ENCODE data around the gene KCTD16. TPM values are rescaled to one million over a fixed set of nuclear protein-coding genes. Genes with fewer than 3 reads are reported as not detected.

Gene KCTD16
- total and polyA plus RNA-seq, 2 experiments from 2014 or later = 0.02 to 0.76 TPM

DNA sequence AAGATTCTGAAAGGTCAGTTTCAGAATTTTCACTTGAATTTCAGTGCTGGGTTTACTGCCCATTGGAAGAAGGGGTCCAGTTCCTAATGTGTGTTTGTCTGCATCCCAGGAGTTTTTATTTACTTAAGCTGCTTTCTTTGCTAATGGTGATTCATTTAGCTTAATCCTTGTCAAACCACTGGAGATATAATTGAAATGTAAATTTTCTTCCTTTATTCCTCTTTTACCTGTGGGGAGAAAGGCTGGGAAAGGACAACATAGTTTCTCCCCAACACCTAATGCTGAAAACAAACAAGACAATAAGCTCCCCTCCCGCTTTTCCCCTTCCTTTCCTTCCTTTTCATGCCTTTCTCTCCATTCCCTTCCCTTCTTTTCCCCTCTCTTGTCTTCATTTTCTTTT lies 185.8 kb downstream of the KCTD16 start:
- H3K79me2 ChIP-seq (replicated peaks; ENCODE audit: insufficient read depth) = no peaks in the 10 kb centered on the region
- H3F3A ChIP-seq (replicated peaks; ENCODE audit: low read depth) = no peaks in the 10 kb centered on the region
- Mint-ChIP-seq H3K27me3 (ENCODE audit: insufficient read depth, low read depth, poor library complexity) (peaks cover 49% of the 10 kb centered on the region), H3K27ac (no peak overlapping the region), H3K36me3 (ENCODE audit: low read depth) (no peaks in the 10 kb centered on the region), H3K9me3 (no peaks in the 10 kb centered on the region), H3K4me1 (peaks cover 25% of the 10 kb centered on the region), H3K4me3 (no peak overlapping the region; the same call in 2 of the 3 replicates)
- peaks cover 20% of the 10 kb centered on the region for H3K4me1 ChIP-seq (ENCODE audit: insufficient read depth)
- no peaks in the 10 kb centered on the region for H3K9me2 ChIP-seq (ENCODE audit: insufficient read depth)
- H3K27me3 ChIP-seq (ENCODE audit: insufficient read depth) = peaks cover 65% of the 10 kb centered on the region
- H3K36me3 ChIP-seq (ENCODE audit: insufficient read depth) = no peaks in the 10 kb centered on the region
- no peaks in the 10 kb centered on the region for H4K20me1 ChIP-seq (replicated peaks; ENCODE audit: insufficient read depth)
- TF ChIP-seq NANOG (IDR thresholded peaks at IDR 0.05; ENCODE audit: borderline replicate concordance) = peak; percentile 51; the same call in 1 of the 2 replicates
- TF ChIP-seq, protein P1, sequence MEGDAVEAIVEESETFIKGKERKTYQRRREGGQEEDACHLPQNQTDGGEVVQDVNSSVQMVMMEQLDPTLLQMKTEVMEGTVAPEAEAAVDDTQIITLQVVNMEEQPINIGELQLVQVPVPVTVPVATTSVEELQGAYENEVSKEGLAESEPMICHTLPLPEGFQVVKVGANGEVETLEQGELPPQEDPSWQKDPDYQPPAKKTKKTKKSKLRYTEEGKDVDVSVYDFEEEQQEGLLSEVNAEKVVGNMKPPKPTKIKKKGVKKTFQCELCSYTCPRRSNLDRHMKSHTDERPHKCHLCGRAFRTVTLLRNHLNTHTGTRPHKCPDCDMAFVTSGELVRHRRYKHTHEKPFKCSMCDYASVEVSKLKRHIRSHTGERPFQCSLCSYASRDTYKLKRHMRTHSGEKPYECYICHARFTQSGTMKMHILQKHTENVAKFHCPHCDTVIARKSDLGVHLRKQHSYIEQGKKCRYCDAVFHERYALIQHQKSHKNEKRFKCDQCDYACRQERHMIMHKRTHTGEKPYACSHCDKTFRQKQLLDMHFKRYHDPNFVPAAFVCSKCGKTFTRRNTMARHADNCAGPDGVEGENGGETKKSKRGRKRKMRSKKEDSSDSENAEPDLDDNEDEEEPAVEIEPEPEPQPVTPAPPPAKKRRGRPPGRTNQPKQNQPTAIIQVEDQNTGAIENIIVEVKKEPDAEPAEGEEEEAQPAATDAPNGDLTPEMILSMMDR (conservative IDR thresholded peaks at IDR 0.05; ENCODE audit: low read depth in 2 of 2) = no peak
- H3K27ac ChIP-seq (ENCODE audit: low read depth) = no peak overlapping the region
- no peak overlapping the region for H3K4me3 ChIP-seq
- peak overlapping the region; percentile 33 for H3K4me2 ChIP-seq
- no peak overlapping the region for H2AFZ ChIP-seq
- peak; percentile 94 for ATAC-seq
- peak; percentile 68 for DNase-seq (ENCODE audit: low spot score)

DNA sequence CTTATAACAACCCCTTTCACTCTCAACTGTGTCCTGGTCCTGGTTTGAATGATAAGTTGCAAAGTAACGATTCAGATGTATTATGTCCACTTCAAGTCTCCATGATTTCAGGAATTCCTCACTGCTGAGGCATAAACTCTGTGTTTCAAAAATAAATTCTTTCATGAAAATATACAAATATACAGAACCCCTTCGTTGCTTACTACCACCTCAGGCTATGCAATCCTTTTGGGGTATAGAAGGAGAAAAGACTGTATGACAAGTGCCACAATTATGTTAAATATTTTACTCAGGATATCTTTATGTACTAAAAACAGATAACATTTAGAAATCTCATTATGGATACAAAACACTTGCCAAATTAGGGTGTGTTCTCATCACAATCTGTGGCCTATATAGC lies 190.7 kb downstream of the KCTD16 start:
- no peaks in the 10 kb centered on the region for H3K36me3 Mint-ChIP-seq (ENCODE audit: low read depth)
- ATAC-seq (no peak), DNase-seq (ENCODE audit: low spot score) (no peak)
- peaks cover 35% of the 10 kb centered on the region for H3K27me3 Mint-ChIP-seq (ENCODE audit: insufficient read depth, low read depth, poor library complexity)
- H3K27me3 ChIP-seq (ENCODE audit: insufficient read depth) = peaks cover 30% of the 10 kb centered on the region
- H4K20me1 ChIP-seq (replicated peaks; ENCODE audit: insufficient read depth) = no peaks in the 10 kb centered on the region
- H3K4me2 ChIP-seq = no peak overlapping the region
- H3K36me3 ChIP-seq (ENCODE audit: insufficient read depth) = no peaks in the 10 kb centered on the region
- H3F3A ChIP-seq (replicated peaks; ENCODE audit: low read depth) = no peaks in the 10 kb centered on the region
- H2AFZ ChIP-seq = no peak overlapping the region
- H3K4me1 Mint-ChIP-seq = peaks cover 12% of the 10 kb centered on the region
- no peaks in the 10 kb centered on the region for H3K79me2 ChIP-seq (replicated peaks; ENCODE audit: insufficient read depth)
- no peaks in the 10 kb centered on the region for H3K9me2 ChIP-seq (ENCODE audit: insufficient read depth)
- H3K27ac Mint-ChIP-seq = no peak overlapping the region
- H3K27ac ChIP-seq (ENCODE audit: low read depth) = no peak overlapping the region
- no peak overlapping the region for H3K4me3 Mint-ChIP-seq
- H3K4me3 ChIP-seq = no peak overlapping the region
- H3K9me3 Mint-ChIP-seq = no peaks in the 10 kb centered on the region
- peaks cover 9% of the 10 kb centered on the region for H3K4me1 ChIP-seq (ENCODE audit: insufficient read depth)
- no peak for TF ChIP-seq ZNF114 (CRISPR knock-in tag; IDR thresholded peaks at IDR 0.05)
- TF ChIP-seq, protein P1 (conservative IDR thresholded peaks at IDR 0.05; ENCODE audit: low read depth in 2 of 2) = no peak
- TF ChIP-seq EZH2 (IDR thresholded peaks at IDR 0.05; ENCODE audit: low read depth, unreplicated experiment) = no peak
- no peak for TF ChIP-seq NANOG (IDR thresholded peaks at IDR 0.05; ENCODE audit: borderline replicate concordance)
- TF ChIP-seq, protein P2, sequence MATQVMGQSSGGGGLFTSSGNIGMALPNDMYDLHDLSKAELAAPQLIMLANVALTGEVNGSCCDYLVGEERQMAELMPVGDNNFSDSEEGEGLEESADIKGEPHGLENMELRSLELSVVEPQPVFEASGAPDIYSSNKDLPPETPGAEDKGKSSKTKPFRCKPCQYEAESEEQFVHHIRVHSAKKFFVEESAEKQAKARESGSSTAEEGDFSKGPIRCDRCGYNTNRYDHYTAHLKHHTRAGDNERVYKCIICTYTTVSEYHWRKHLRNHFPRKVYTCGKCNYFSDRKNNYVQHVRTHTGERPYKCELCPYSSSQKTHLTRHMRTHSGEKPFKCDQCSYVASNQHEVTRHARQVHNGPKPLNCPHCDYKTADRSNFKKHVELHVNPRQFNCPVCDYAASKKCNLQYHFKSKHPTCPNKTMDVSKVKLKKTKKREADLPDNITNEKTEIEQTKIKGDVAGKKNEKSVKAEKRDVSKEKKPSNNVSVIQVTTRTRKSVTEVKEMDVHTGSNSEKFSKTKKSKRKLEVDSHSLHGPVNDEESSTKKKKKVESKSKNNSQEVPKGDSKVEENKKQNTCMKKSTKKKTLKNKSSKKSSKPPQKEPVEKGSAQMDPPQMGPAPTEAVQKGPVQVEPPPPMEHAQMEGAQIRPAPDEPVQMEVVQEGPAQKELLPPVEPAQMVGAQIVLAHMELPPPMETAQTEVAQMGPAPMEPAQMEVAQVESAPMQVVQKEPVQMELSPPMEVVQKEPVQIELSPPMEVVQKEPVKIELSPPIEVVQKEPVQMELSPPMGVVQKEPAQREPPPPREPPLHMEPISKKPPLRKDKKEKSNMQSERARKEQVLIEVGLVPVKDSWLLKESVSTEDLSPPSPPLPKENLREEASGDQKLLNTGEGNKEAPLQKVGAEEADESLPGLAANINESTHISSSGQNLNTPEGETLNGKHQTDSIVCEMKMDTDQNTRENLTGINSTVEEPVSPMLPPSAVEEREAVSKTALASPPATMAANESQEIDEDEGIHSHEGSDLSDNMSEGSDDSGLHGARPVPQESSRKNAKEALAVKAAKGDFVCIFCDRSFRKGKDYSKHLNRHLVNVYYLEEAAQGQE (IDR thresholded peaks at IDR 0.05; ENCODE audit: unreplicated experiment) = no peak
- no peak for TF ChIP-seq STAT1 (IDR thresholded peaks at IDR 0.05; ENCODE audit: unreplicated experiment)
- TF ChIP-seq EZH2phosphoT487 (IDR thresholded peaks at IDR 0.05; ENCODE audit: unreplicated experiment) = no peak
- TF ChIP-seq, protein P3, sequence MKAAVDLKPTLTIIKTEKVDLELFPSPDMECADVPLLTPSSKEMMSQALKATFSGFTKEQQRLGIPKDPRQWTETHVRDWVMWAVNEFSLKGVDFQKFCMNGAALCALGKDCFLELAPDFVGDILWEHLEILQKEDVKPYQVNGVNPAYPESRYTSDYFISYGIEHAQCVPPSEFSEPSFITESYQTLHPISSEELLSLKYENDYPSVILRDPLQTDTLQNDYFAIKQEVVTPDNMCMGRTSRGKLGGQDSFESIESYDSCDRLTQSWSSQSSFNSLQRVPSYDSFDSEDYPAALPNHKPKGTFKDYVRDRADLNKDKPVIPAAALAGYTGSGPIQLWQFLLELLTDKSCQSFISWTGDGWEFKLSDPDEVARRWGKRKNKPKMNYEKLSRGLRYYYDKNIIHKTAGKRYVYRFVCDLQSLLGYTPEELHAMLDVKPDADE (IDR thresholded peaks at IDR 0.05) = no peak
- TF ChIP-seq JUNB (IDR thresholded peaks at IDR 0.05; ENCODE audit: unreplicated experiment) = no peak
- TF ChIP-seq ZNF331 (CRISPR knock-in tag; IDR thresholded peaks at IDR 0.05; ENCODE audit: low read depth) = no peak
- TF ChIP-seq CREB1 (CRISPR knock-in tag; IDR thresholded peaks at IDR 0.05; ENCODE audit: low read depth) = no peak
- no peak for TF ChIP-seq POLR2AphosphoS5 (IDR thresholded peaks at IDR 0.05; ENCODE audit: low read depth)
